Right renal pelvis (tissue), 4 donors: Measurements from ENCODE around the gene KIAA0586. TPM values are rescaled to one million over a fixed set of nuclear protein-coding genes. Genes with fewer than 3 reads are reported as not detected.
A peak's percentile ranks its signal among the peaks of the same experiment; 100 is the strongest.
"Not testable (repeated sequence)": the region's sequence is repeated elsewhere in the genome, so short reads cannot be mapped to it uniquely, and the experiment has no call there.

Experiments
- DNase-seq, 4 donors: peaks; one replicate each; pipeline ENCODE4 v3.0.0-alpha.2; 2013; ENCODE audit warnings: low read depth in 4 of 4, low spot score in 3 of 4, missing footprints in 1 of 4
- polyA plus RNA-seq, 4 donors: library from polyadenylated mRNA; unstranded; fragments of 120-200 nt; gene quantifications; one replicate each; pipeline ENCODE4 v1.2.1, GENCODE V29; 2013; ENCODE audit not compliant: insufficient read length in 4 of 4

The KIAA0586 gene
- 10 to 100 TPM; 19.2 to 23.0 (median 21.5) TPM for polyA plus RNA-seq

DNA sequence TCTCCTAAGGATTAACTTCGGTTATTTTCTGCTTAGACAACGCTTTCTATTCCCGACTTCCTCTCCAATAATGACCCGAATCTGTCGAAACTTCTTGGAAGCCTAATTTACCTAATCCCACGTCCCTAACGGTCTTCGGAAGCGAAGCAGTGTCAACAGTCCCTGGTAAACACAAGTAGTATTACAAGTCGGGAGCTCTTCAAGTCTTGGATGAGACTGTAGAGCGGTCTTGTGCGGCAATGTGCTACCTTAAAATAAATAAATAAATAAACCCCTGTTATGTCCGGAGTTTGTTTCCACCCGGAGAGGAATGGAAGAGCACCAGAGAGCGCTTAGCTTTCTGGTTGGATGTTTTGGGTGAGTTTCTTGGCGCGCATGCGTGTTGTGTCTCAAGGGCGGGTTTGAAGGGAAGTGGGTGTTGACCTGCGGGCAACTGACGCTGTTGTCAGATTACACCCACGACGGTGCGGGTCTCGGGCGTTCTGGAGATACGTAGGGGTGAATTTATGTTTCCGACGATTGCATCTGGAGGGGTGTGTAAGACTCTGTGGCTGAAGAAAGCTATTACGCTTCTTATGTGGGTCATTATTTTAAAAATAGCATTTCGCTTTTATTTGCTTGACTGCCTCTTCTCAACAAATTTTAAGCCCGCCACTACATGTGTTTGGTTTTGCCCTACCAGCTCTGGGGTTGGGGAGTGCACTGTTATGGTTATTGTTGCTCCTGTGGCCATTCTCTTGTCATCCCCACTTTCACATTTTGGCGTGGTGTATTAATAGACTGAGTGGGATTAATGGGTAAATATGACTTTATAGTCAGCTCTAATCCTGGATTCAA, at the start of gene KIAA0586, which contains the start of gene TIMM9:
TSS of gene KIAA0586 (plus strand) at position 439 of the 837 bp plus-strand sequence. CDS start 546 bp downstream, outside the sequence.
TSS of gene TIMM9 (minus strand) at position 251 of the 837 bp plus-strand sequence. CDS start 15,586 bp downstream, outside the sequence.
- DNase-seq = peak; percentile 93 to 99 (median 98)

DNA sequence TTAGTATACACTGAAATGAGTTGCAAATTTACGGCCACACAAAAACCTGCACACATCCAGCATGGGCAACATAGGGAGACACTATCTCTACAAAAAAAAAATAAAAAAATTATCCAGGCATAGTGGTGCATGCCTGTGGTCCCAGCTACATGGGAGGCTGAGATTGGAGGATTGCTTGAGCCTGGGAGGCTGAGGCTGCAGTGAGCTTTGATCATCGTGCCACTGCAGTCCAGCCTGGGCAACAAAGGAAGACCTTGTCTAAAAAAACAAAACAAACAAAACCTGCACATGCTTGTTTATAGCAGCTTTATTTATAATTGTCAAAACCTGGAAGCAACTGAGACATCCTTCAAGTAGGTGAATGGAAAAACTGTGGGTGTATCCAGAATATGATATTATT, 36.7 kb upstream of the KIAA0586 start:
- DNase-seq = no peak

DNA sequence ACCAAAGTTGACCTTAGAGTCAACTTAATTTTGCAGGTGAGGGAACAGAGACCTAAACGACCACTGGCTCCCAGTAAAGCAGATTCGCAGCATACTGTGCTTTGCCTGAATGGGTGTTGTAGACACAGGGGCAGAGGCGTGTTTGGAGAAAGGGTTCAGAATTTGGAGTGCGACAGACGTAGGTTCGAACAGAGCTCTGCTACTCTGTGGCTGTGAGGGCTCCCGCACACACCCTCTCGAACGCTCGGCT, 32.0 kb upstream of the KIAA0586 start:
- peak in 1 of 4 donors; percentile 5 for DNase-seq

DNA sequence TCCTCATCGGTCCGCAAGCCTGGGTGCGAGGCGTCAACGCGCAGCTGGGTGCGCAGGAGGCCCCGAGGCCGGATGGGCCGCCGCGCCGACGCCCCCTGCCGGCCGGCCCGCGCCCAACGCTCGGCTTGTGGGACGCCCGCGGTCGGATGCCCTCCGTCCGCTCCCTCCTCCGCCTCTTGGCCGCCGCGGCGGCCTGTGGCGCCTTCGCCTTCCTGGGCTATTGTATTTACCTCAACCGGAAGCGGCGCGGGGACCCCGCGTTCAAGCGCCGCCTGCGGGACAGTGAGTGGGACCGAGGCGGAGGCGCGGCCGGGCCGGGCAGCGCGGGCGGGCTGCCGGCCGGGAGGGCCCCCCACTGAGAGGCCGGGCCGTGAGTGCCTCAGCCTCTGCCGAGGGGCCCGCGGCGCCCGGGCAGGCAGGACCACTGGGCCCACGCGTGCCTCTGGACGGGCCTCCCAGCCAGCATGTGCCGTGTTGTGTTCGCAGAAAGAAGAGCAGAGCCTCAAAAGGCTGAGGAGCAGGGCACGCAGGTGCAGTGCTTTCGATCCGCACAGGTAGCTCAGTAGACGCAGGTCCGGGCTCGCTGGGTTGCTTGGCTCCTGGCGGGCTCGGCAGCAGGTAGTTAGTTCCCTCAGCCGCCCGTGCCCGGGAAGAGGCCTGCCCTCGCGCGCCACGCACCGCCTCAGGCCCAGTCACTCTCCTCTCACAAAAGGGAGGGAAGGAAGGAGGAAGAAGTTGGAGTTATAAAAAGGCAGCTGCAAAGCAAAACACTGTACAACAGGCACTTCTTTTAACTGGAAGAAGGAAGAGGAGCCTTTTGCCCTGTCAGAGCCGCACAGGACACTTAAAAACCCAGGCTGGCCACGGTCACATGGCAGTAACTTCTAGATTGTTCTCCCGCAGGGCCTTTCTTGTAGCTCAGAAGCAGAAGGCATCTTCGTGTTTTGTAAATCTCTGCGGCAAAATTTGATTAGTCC, 31.4 kb upstream of the KIAA0586 start, which contains the start of gene TOMM20L:
TSS of gene TOMM20L (plus strand) at position 119 of the 977 bp plus-strand sequence. CDS start at position 147, 28 bp downstream.
- peak; percentile 49 to 65 (median 58) for DNase-seq

DNA sequence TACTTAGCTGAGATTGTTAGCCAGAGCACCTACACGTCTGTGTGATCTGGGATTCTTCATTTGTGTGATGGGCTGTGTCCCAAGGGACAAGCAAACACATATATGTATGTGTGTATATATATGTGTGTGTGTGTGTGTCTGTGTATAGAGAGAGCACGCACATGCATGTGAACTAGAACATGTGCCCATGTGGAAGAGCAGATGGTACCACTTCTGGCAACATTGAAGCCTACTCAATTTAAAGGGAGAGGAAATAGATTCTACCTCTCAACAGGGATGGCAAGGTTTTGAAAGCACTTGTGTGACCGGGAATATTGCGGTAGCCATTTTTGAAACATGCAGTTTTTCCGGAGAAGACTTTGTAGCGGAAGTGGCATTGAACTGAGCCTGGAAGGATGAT, 30.4 kb upstream of the KIAA0586 start:
- no peak for DNase-seq

DNA sequence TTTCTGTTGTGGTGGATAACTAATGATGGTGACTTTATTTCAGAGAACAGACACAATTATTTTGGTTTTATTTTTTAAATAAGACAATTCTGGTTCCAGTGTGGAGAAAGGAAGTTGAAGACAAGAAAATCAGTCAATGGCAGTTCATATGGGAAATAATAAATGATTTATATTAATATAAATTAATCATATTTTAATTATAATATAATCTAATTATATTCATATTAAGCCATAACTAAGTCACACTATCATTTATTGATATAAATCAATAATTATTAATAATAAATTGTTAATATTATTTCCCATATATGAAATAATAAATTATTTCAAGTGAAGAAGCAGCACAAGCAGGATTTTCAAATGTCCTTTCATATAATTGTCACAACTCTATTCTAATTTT, 29.0 kb upstream of the KIAA0586 start:
- no peak for DNase-seq

DNA sequence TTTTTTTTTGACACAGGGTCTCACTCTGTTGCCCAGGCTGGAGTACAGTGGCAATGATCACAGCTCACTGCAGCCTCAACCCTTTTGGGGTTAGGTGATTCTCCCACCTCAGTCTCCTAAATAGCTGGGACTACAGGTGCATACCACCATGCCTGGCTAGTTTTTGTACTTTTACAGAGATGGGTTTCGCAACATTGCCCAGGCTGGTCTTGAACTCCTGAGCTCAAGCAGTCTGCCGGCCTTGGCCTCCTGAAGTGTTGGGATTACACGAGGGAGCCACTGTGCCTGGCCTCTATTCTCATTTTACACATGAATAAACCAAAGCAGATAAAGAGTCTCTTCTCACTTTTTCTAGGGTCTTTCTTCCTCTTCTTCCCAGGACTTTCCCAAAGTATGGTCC, 28.6 kb upstream of the KIAA0586 start:
- DNase-seq = no peak

DNA sequence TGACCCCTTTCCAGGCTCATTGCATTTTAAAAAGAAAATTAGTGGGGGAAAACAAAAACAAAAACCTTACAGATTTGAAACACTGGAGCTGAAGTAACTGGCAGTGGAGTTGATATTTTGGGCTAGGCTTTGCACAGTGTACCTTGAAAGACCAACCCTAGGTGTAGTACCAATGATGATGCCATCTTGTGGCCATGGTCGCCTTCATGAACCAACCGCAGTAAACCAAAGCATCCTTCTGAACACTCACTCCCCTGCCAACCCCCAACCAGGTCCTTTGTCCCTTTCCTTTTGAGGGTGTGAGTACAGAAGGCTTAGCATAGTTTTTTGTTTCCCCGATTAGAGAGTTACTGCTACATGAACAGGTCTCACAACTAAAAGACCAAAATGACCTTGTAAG, 25.9 kb upstream of the KIAA0586 start:
- no peak for DNase-seq

DNA sequence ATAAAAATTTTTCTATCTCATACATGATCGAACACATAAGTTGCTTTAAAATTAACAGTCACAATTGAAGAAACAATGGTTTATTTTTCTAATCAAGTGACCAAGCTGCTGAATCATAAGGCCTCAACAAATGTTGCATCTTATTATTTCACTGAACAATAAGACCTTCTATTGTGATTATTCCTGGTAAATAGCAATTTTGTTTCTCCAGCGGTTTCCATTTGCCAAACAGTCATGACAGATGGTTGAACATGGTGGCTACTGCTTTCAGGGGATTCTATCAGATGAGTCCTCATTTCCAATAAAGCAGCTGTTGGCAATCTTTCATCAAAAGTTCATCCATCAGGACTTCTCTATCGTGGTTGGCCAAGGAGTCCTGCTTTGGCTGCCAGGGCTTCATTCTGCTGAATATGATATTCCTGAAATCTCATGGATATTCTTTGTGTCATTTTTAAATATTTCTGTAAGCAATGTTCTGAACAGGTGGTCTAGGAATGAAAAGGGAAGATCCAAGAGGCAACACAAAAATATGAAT, 18.8 kb upstream of the KIAA0586 start:
- no peak for DNase-seq

DNA sequence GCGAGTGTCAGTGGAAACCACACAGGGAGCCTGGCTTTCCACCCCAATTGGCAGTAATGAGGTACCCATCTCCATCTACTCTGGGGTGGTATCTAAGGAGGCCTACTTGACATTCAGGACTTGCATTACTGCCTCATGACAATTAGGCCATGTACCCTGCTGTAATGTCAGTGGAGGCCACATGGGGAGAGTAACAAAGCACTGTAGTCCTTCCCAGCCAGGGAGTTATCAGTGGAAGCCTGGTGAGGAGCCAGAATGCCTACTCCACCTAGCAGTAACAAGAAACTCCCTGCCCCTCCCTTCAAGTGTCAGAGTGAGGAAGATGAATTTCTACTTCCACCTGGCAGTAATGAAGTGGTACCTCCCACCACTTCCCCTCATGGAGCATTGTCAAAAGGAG, 12.7 kb upstream of the KIAA0586 start:
- no peak for DNase-seq

DNA sequence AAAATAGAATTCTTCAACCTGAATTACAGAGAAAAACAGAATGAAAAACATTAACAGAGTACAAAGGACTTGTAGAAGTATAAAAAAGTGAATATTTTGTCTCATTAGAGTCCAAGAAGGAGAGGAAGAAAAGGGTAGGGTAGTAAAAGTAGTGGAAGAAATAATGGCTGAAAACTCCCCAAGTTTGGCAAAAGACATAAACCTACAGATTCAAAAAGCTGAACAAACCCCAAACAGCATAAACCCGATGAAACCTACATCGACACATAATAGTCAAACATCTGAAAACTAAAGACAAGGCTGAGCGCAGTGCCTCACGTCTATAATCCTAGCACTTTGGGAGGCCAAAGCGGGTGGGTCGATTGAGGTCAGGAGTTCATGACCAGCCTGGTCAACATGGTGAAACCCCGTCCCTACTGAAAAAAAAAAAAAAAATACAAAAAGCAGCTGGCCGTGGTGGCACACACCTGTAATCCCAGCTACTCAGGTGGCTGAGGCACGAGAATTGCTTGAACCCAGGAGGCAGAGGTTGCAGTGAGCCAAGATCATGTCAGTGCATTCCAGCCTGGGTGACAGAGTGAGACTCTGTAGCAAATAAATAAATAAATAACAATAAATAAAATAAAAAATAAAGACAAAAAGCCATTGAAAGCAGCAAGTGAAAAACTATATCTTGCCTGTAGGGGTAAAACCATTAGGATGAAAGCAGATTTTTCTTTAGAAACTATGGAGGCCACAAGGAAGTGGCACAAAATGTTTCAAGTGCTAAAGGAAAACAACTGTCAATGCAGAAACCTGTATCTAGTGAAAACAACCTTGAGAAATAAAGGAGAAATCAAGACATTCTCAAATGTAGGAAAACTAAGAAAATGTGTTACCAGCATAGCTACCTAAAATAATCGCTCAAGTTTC, 11.6 kb upstream of the KIAA0586 start:
- DNase-seq = no peak

DNA sequence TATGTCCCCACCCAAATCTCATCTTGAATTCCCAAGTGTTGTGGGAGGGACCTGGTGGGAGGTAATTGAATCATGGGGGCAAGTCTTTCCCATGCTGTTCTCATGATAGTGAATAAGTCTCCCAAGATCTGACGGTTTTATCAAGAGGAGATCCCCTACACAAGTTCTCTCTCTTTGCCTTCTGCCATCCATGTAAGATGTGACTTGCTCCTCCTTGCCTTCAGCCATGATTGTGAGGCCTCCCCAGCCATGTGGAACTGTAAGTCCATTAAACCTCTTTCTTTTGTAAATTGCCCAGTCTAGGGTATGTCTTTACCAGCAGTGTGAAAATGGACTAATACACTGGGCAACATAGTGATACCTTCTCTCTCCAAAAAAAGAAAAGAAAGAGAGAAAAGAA, 10.6 kb upstream of the KIAA0586 start:
- not testable (repeated sequence) for DNase-seq

DNA sequence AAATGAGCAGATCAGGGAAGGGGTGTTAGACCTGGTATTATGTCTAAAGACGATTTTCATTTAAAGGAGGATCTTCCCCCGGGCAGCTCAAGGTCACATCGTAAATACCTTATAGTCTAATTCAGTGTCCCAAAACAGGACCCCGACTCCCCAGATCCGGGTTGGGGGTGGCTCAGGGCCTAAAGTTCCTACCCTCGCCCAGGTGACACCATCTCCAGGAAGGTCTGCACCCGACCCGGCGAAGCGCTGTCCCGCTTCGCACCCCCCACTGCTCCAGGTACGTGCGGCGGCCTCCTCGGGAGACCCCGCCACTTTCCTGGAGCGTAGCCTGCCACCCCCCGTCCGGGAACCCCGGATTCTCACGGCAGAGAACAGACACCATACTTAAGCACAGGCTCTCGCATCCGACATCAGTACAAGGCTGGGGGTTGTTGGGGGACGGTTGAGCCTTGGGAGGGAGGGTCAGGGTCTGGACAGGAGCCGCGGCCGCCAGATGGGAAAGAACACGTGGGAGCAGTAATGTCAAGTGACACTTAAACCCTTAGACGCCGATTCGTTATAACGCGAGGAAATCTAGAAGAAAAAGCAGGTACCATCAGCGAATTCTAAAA, 744 bp upstream of the KIAA0586 start:
- peak in 2 of 4 donors; percentile 59 to 68 for DNase-seq

DNA sequence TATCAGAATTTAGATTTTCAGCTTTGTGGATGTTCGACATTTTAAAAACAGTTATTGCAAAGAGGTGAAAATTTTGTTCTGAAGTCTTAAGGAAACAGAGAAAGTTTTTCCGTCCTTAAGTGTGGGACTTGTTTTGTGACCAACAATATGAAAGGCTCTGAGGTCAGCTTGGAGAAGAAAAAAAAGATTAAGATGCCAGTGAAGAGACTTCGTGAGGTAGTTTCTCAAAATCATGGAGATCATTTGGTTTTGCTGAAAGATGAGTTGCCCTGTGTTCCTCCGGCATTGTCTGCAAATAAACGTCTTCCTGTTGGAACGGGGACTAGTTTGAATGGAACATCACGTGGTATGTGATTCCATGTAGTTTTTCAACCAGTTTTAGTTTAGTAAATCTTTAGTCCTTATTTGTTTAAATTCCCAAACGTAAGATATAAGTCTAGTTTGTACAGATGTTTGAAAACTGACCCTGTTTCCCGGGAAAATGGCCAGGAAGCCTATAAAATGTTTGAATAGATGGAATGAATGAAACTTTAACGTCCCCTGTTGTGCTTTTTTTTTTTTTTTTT, 682 bp downstream of the KIAA0586 start:
- peak; percentile 14 to 23 (median 15) for DNase-seq

DNA sequence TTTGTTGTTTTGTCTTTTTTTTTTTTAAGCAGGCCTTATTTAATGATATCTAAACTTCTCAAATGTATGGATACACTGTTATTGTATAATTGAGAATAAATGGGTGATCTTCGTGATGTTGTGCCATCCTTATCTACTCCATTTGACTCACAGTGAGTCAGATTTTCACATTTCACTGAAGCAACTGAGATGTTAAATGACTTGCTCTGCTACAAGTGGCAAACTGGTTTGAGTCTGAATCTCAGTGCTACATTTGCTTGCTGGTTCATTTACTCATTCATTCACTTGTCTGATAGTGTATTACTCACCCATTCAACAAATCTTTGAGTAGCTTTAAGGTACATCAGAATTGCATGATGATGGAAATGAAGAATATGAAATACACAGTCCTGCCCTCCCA, 2.6 kb downstream of the KIAA0586 start:
- no peak for DNase-seq

DNA sequence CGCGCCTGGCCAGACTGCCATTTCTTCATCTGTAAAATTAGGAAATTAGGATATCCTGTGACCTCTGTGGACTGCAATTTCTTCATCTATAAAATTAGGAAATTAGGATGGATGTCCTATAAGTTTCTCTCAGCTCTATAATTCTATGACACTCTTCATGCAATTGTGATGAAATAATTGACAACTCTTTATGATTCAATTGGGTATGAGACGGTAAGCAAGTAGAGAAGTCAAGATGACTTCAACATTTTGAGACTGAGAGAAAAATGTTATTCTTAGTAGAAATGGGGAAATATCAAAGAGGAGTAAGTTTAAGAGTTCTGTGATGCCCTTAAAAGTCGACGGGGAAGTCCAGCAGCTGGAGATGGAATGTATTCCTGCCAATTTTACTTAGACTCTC, 12.0 kb downstream of the KIAA0586 start:
- no peak for DNase-seq

DNA sequence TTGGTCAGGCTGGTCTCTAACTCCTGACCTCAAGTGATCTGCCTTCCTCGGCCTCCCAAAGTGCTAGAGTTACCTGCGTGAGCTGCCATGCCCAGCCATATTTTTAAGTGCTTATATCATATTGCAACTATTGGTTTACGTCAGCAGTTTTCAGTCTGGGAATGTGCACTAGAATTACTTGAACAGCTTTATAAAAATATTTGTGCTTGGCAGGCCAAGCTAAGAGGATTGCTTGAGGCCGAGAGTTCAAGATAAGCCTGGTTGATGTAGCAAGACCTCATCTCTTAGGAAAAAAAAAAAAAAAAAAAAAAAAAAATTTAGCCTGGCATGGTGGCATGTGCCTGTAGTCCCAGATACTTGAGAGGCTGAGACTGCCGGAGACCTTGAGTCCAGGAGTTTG, 17.1 kb downstream of the KIAA0586 start:
- DNase-seq = no peak

DNA sequence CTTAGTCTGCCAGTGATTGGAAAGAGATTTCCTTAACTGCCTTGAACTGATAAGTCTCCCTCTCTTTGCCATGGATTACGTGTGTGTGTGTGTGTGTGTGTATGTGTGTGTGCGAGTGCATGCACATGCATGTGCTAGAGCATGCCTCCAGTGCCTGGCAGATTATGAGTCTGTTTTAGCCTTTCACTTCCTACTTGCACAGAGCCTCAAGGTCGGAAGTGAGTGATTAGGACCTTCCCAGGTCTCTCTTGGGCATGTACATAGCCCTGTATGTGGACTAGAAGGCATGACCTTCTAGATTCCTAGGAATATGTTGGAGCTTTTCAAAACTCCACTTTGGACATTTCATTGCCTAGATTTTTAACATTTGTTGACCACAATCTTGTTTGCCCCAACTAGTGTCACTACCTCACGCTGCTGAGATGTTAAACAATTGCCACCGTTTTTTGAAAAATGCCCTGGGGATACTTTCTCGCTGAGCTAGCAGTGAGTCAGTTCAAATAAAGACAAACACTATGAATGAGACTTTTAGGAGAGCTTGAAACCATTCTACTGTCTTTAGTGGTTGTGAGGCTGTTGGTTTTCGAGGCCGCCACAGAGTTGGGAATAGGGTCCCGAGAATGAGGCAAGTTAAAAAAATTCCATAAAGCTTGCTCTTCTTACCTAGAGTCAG, 28.2 kb downstream of the KIAA0586 start:
- no peak for DNase-seq

DNA sequence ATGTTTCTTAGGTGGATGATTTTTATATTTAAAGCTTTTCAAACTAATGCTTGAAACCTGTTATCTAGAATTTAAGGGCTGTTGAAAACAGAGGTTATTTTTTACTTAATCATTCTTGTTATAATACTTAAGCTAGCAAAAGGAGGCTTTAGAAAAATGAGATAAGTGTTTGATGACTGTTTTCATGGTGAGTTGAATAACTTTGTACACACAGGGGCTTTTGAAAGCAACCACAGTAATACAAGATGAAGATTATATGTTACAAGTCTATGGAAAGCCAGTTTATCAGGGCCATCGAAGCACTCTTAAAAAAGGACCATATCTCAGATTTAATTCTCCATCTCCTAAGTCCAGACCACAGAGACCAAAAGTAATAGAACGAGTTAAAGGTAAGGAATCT, 33.3 kb downstream of the KIAA0586 start:
- no peak for DNase-seq
